Measurements from ENCODE around the gene OLFML3.

The OLFML3 gene

DNA sequence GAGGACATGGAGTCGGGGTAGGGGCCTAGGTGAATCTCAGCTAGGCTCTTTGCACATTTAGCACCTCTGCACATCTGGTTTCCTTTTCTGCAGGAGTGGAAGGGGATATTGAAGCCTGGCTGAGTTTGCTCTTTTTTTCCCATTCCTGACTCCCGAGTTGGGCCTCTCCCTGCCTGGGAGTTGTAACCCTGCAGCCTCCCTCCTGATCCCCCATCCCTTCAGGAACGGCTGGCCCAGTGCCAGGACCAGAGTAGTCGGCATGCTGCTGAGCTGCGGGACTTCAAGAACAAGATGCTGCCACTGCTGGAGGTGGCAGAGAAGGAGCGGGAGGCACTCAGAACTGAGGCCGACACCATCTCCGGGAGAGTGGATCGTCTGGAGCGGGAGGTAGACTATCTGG lies 836 bp downstream of the OLFML3 start:
- no peaks in the 10 kb centered on the region for H3K79me2 ChIP-seq (ENCODE audit: control insufficient read depth, insufficient read depth, low read length, unreplicated experiment)
- H3K4me3 ChIP-seq (ENCODE audit: low read depth, low read length): peak overlapping the region; percentile 71
- H3K27me3 ChIP-seq (ENCODE audit: insufficient read depth, low read length): no peaks in the 10 kb centered on the region
- peaks cover 66% of the 10 kb centered on the region for H3K4me1 ChIP-seq (ENCODE audit: control insufficient read depth, insufficient read depth, low read length, unreplicated experiment)
- no peaks in the 10 kb centered on the region for H3K36me3 ChIP-seq (ENCODE audit: insufficient read depth, low read length)
- H2AFZ ChIP-seq (ENCODE audit: low read length, unreplicated experiment): no peak overlapping the region
- H3K27ac ChIP-seq (ENCODE audit: low read depth, low read length): no peak overlapping the region

DNA sequence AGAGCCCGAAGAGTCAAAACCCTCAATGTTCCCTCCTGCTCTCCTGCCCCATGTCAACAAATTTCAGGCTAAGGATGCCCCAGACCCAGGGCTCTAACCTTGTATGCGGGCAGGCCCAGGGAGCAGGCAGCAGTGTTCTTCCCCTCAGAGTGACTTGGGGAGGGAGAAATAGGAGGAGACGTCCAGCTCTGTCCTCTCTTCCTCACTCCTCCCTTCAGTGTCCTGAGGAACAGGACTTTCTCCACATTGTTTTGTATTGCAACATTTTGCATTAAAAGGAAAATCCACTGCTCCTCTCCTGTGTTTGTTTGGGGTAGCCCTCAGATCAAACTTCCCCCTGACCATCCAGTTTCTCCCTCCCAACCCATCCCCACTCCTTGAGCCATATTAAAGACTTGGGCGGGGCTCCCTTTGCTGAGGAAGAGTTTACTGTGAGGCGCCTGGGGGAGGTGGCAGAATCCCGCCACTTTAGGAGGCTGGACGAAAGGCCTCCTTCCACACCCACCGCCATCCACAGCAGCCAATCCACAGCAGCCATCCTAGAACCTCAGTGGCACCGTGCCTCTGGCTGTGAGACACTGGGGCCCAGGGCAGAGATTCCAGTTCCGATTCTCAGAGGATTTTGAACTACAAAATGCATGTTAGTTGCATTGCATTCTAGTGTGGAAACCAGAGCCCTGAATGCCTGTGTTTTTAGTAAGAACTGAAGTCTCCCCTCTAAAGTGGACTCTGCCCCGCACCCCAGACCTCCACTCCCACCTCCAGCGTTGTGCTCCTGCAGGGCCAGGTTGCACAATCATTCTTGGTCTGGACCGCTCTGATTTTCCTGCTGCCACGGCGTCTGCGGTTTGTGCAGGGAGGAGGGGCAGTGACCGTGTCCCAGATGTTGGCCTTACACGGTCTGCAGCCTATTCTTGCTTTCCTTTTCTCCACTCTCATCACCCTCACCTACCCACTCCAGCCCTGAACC lies 3.0 kb downstream of the OLFML3 start:
- H3K4me1 ChIP-seq (ENCODE audit: control insufficient read depth, insufficient read depth, low read length, unreplicated experiment): peaks cover 47% of the 10 kb centered on the region
- peak overlapping the region; percentile 77 for H2AFZ ChIP-seq (ENCODE audit: low read length, unreplicated experiment)

DNA sequence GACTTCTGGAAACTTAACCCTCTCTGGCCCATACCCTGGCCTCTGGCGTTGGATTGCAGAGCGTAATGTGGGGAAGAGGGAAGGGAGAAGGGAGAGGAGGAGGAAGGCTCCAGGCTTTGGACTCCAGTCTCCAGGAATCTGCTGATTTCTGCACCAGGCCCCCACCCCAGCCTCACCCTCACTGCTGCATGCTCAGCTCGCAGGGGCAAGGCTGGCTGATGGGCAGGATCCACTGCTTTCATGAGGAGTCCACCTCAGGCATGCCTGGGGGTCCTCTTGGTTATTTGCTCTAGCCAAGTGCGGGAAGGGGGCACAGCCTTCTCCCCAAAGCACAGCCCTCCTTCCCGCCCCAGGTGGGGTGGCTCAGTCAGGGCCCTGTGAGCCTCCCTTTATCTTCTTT lies 3.7 kb downstream of the OLFML3 start:
- Histone ChIP-seq H3K27ac (ENCODE audit: low read depth, low read length) (no peak overlapping the region), H3K36me3 (ENCODE audit: insufficient read depth, low read length) (no peaks in the 10 kb centered on the region), H3K4me3 (ENCODE audit: low read depth, low read length) (peak overlapping the region; percentile 72), H3K79me2 (ENCODE audit: control insufficient read depth, insufficient read depth, low read length, unreplicated experiment) (no peaks in the 10 kb centered on the region), H3K4me1 (ENCODE audit: control insufficient read depth, insufficient read depth, low read length, unreplicated experiment) (peaks cover 46% of the 10 kb centered on the region), H2AFZ (ENCODE audit: low read length, unreplicated experiment) (peak overlapping the region; percentile 77), H3K27me3 (ENCODE audit: insufficient read depth, low read length) (no peaks in the 10 kb centered on the region)

More for the DNA sequence above, 3.0 kb downstream of the OLFML3 start:
- H3K79me2 ChIP-seq (ENCODE audit: control insufficient read depth, insufficient read depth, low read length, unreplicated experiment): no peaks in the 10 kb centered on the region
- H3K27ac ChIP-seq (ENCODE audit: low read depth, low read length): no peak overlapping the region; the same call in 1 of the 2 replicates
- peak overlapping the region; percentile 72 for H3K4me3 ChIP-seq (ENCODE audit: low read depth, low read length)
- H3K36me3 ChIP-seq (ENCODE audit: insufficient read depth, low read length): no peaks in the 10 kb centered on the region
- no peaks in the 10 kb centered on the region for H3K27me3 ChIP-seq (ENCODE audit: insufficient read depth, low read length)

- Histone ChIP-seq H3K4me3 (ENCODE audit: low read depth, low read length) (no peak overlapping the region), H3K27ac (ENCODE audit: low read depth, low read length) (no peak overlapping the region), H3K36me3 (ENCODE audit: insufficient read depth, low read length) (no peaks in the 10 kb centered on the region), H2AFZ (ENCODE audit: low read length, unreplicated experiment) (no peak overlapping the region), H3K4me1 (ENCODE audit: control insufficient read depth, insufficient read depth, low read length, unreplicated experiment) (peaks cover 42% of the 10 kb centered on the region), H3K27me3 (ENCODE audit: insufficient read depth, low read length) (no peaks in the 10 kb centered on the region), H3K79me2 (ENCODE audit: control insufficient read depth, insufficient read depth, low read length, unreplicated experiment) (no peaks in the 10 kb centered on the region)
These were observed 4.1 kb downstream of the OLFML3 start for GRCh38 chr1:113983391-113983790.

GRCh38 chr1:113983826-113984225 lies 4.6 kb downstream of the OLFML3 start:
- H3K27me3 ChIP-seq (ENCODE audit: insufficient read depth, low read length): no peaks in the 10 kb centered on the region
- peaks cover 39% of the 10 kb centered on the region for H3K4me1 ChIP-seq (ENCODE audit: control insufficient read depth, insufficient read depth, low read length, unreplicated experiment)
- H3K27ac ChIP-seq (ENCODE audit: low read depth, low read length): no peak overlapping the region
- no peak overlapping the region for H2AFZ ChIP-seq (ENCODE audit: low read length, unreplicated experiment)
- H3K79me2 ChIP-seq (ENCODE audit: control insufficient read depth, insufficient read depth, low read length, unreplicated experiment): no peaks in the 10 kb centered on the region
- no peaks in the 10 kb centered on the region for H3K36me3 ChIP-seq (ENCODE audit: insufficient read depth, low read length)
- no peak overlapping the region for H3K4me3 ChIP-seq (ENCODE audit: low read depth, low read length)

DNA sequence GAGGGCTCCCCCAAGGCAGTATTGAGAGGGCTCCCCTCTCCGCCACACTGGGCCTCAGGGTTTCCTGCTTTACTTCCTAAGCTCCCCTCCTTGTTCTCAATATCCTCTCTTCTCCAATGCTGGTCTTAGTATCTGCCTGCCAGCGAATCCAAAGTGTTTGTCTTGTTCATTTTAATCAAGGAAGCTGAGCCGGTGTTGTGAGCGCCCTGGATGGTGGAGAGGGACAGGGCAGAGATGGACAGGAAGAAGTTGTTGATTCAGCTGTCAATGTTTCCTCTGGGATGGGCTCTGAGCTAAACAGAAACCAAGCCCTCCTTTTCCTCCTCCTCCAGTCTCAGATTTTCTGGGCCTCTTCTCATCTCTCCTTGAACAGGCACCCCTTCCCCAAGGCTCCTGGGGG lies 5.4 kb downstream of the OLFML3 start:
- peaks cover 2% of the 10 kb centered on the region; the same call in 1 of the 2 replicates for H3K27me3 ChIP-seq (ENCODE audit: insufficient read depth, low read length)
- H3K79me2 ChIP-seq (ENCODE audit: control insufficient read depth, insufficient read depth, low read length, unreplicated experiment): no peaks in the 10 kb centered on the region
- no peaks in the 10 kb centered on the region for H3K36me3 ChIP-seq (ENCODE audit: insufficient read depth, low read length)
- H3K27ac ChIP-seq (ENCODE audit: low read depth, low read length): no peak overlapping the region
- H3K4me3 ChIP-seq (ENCODE audit: low read depth, low read length): no peak overlapping the region
- no peak overlapping the region for H2AFZ ChIP-seq (ENCODE audit: low read length, unreplicated experiment)
- peaks cover 33% of the 10 kb centered on the region for H3K4me1 ChIP-seq (ENCODE audit: control insufficient read depth, insufficient read depth, low read length, unreplicated experiment)

GRCh38 chr1:113986802-113987201 lies 7.5 kb downstream of the OLFML3 start:
- Histone ChIP-seq H3K4me1 (ENCODE audit: control insufficient read depth, insufficient read depth, low read length, unreplicated experiment) (peaks cover 22% of the 10 kb centered on the region), H3K79me2 (ENCODE audit: control insufficient read depth, insufficient read depth, low read length, unreplicated experiment) (no peaks in the 10 kb centered on the region), H3K4me3 (ENCODE audit: low read depth, low read length) (no peak overlapping the region), H2AFZ (ENCODE audit: low read length, unreplicated experiment) (no peak overlapping the region), H3K27me3 (ENCODE audit: insufficient read depth, low read length) (peaks cover 21% of the 10 kb centered on the region), H3K27ac (ENCODE audit: low read depth, low read length) (no peak overlapping the region), H3K36me3 (ENCODE audit: insufficient read depth, low read length) (no peaks in the 10 kb centered on the region)

DNA sequence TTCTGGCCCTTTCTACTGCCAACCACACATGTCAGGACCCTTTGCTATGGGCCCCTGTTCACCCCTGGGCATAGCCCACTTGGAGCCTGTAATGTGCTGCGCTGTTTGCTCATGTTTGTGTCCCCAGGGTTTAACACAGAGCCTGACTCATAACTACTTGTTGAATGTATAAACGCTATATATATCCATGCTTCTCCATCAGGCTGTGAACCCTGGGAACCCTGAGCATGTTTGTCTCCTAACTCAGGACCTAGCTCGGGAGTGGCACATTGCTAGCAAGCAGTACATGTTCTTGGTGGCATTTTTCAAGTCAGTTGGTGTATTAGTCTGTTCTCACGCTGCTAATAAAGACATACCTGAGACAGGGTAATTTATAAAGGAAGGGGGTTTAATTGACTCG lies 8.0 kb downstream of the OLFML3 start:
- Histone ChIP-seq H3K27me3 (ENCODE audit: insufficient read depth, low read length) (peaks cover 21% of the 10 kb centered on the region), H2AFZ (ENCODE audit: low read length, unreplicated experiment) (no peak overlapping the region), H3K4me3 (ENCODE audit: low read depth, low read length) (no peak overlapping the region), H3K27ac (ENCODE audit: low read depth, low read length) (no peak overlapping the region), H3K79me2 (ENCODE audit: control insufficient read depth, insufficient read depth, low read length, unreplicated experiment) (no peaks in the 10 kb centered on the region), H3K36me3 (ENCODE audit: insufficient read depth, low read length) (no peaks in the 10 kb centered on the region), H3K4me1 (ENCODE audit: control insufficient read depth, insufficient read depth, low read length, unreplicated experiment) (peaks cover 18% of the 10 kb centered on the region)

DNA sequence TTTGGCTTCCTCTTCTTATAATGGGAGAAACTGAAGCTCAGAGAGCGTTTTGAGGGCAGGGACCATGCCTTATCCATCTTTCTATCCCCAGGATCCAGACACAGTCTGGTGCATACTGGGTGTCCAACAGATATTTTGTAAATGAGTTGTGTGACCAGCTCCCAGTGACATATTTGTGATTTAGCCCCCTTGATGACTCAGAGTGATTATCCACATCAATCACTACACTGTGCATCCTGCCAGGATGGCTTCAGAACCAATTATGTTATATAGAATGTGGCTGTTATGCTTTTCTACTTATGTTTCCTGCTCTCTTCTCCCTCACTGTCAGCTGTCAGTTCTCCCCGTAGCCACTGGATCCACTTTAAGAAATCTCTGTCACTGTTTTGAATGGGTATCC lies 11.3 kb downstream of the OLFML3 start:
- no peaks in the 10 kb centered on the region for H3K4me1 ChIP-seq (ENCODE audit: control insufficient read depth, insufficient read depth, low read length, unreplicated experiment)
- H3K4me3 ChIP-seq (ENCODE audit: low read depth, low read length): no peak overlapping the region
- no peaks in the 10 kb centered on the region for H3K79me2 ChIP-seq (ENCODE audit: control insufficient read depth, insufficient read depth, low read length, unreplicated experiment)
- H3K36me3 ChIP-seq (ENCODE audit: insufficient read depth, low read length): no peaks in the 10 kb centered on the region
- no peak overlapping the region for H3K27ac ChIP-seq (ENCODE audit: low read depth, low read length)
- no peak overlapping the region for H2AFZ ChIP-seq (ENCODE audit: low read length, unreplicated experiment)
- H3K27me3 ChIP-seq (ENCODE audit: insufficient read depth, low read length): peaks cover 26% of the 10 kb centered on the region

- H3K27me3 ChIP-seq (ENCODE audit: insufficient read depth, low read length): peaks cover 26% of the 10 kb centered on the region
- no peaks in the 10 kb centered on the region for H3K36me3 ChIP-seq (ENCODE audit: insufficient read depth, low read length)
- no peaks in the 10 kb centered on the region for H3K79me2 ChIP-seq (ENCODE audit: control insufficient read depth, insufficient read depth, low read length, unreplicated experiment)
- H3K27ac ChIP-seq (ENCODE audit: low read depth, low read length): no peak overlapping the region
- H3K4me1 ChIP-seq (ENCODE audit: control insufficient read depth, insufficient read depth, low read length, unreplicated experiment): no peaks in the 10 kb centered on the region
- H3K4me3 ChIP-seq (ENCODE audit: low read depth, low read length): no peak overlapping the region
- H2AFZ ChIP-seq (ENCODE audit: low read length, unreplicated experiment): no peak overlapping the region
These were observed 11.7 kb downstream of the OLFML3 start for GRCh38 chr1:113990961-113991360.

- peaks cover 32% of the 10 kb centered on the region for H3K27me3 ChIP-seq (ENCODE audit: insufficient read depth, low read length)
- H2AFZ ChIP-seq (ENCODE audit: low read length, unreplicated experiment): no peak overlapping the region
These were observed 12.3 kb downstream of the OLFML3 start for GRCh38 chr1:113991467-113991997.

More at GRCh38 chr1:113991467-113991997, 12.3 kb downstream of the OLFML3 start:
- H3K79me2 ChIP-seq (ENCODE audit: control insufficient read depth, insufficient read depth, low read length, unreplicated experiment): no peaks in the 10 kb centered on the region
- no peak overlapping the region for H3K4me3 ChIP-seq (ENCODE audit: low read depth, low read length)
- no peaks in the 10 kb centered on the region for H3K4me1 ChIP-seq (ENCODE audit: control insufficient read depth, insufficient read depth, low read length, unreplicated experiment)
- no peak overlapping the region for H3K27ac ChIP-seq (ENCODE audit: low read depth, low read length)
- no peaks in the 10 kb centered on the region for H3K36me3 ChIP-seq (ENCODE audit: insufficient read depth, low read length)

All from ACC112 (cell line).